IMR-90 (cell line): ENCODE results near the gene COL5A1. TPM values are rescaled to one million over a fixed set of nuclear protein-coding genes. Genes with fewer than 3 reads are reported as not detected.

Source experiments
- ATAC-seq: fragments of 200-7000 bp; cut with Tn5 transposase; 2 replicates; pipeline ENCODE4 v1.9.1; 2020; ENCODE audit warnings: low read depth, mild to moderate bottlenecking, moderate library complexity
- BruUV-seq: library from RNA; stranded (reverse); fragments of 400-500 nt; replicated peaks from 2 replicates; lab custom pipeline; 2021; lab: Mats Ljungman, UMichigan
- CTCF ChIA-PET: fragments of 300-600 bp; formaldehyde crosslinking; extraction: SDS; loops from one replicate; lab custom pipeline; 2021; ENCODE audit warnings: antibody characterized with exemption; lab: Yijun Ruan, JAX
- POLR2A ChIA-PET: fragments of 300-600 bp; sonication (Branson Sonifier 250); formaldehyde crosslinking; loops from one replicate; lab custom pipeline; 2022; ENCODE audit warnings: antibody characterized with exemption; ENCODE audit not compliant: unreplicated experiment; lab: Charles Lee
- DNase-seq: peaks from one replicate; pipeline ENCODE4 v3.0.0; 2013
- H2AFZ ChIP-seq: replicated peaks from 2 replicates; pipeline ENCODE3; 2013; ENCODE audit warnings: low read length, mild to moderate bottlenecking; ENCODE audit not compliant: poor library complexity
- H2AK5ac ChIP-seq: 2 replicates; pipeline ENCODE4 v1.6.1; 2013; ENCODE audit warnings: low read depth, low read length, inconsistent platforms
- H2AK9ac ChIP-seq: replicated peaks from 2 replicates; pipeline ENCODE3; 2013; ENCODE audit warnings: mild to moderate bottlenecking, low read depth, low read length, moderate library complexity; ENCODE audit not compliant: poor library complexity
- H2BK120ac ChIP-seq: 2 replicates; pipeline ENCODE4 v1.6.1; 2013; ENCODE audit warnings: low read depth, low read length, inconsistent platforms
- H2BK15ac ChIP-seq: 3 replicates; pipeline ENCODE4 v1.6.1; 2013; ENCODE audit warnings: low read depth, low read length, inconsistent platforms
- H2BK20ac ChIP-seq: 2 replicates; pipeline ENCODE4 v1.6.1; 2013; ENCODE audit warnings: low read depth, mild to moderate bottlenecking, inconsistent platforms, low read length, moderate library complexity
- H2BK5ac ChIP-seq: 2 replicates; pipeline ENCODE4 v1.6.1; 2013; ENCODE audit warnings: mild to moderate bottlenecking, low read depth, low read length, inconsistent platforms; ENCODE audit not compliant: poor library complexity, severe bottlenecking
- H3K14ac ChIP-seq: replicated peaks from 2 replicates; pipeline ENCODE4 v1.6.1; 2013; ENCODE audit warnings: low read depth, low read length, inconsistent platforms
- H3K18ac ChIP-seq: 2 replicates; pipeline ENCODE4 v1.6.1; 2013; ENCODE audit warnings: low read depth, low read length, control low read depth
- H3K23ac ChIP-seq: 2 replicates; pipeline ENCODE4 v1.6.1; 2013; ENCODE audit warnings: low read depth, low read length, inconsistent platforms
- H3K27ac ChIP-seq: 2 replicates; pipeline ENCODE4 v1.5.1; 2013; ENCODE audit warnings: mild to moderate bottlenecking, control low read depth, low read length; ENCODE audit not compliant: insufficient read depth
- H3K27me3 ChIP-seq: 2 replicates; pipeline ENCODE4 v1.6.1; 2013; ENCODE audit warnings: low read length; ENCODE audit not compliant: control insufficient read depth, insufficient read depth
- H3K36me3 ChIP-seq: 2 replicates; pipeline ENCODE4 v1.6.1; 2013; ENCODE audit warnings: low read length, mixed read lengths; ENCODE audit not compliant: control insufficient read depth, insufficient read depth
- H3K4ac ChIP-seq: 2 replicates; pipeline ENCODE4 v1.6.1; 2013; ENCODE audit warnings: low read depth, low read length, inconsistent platforms
- H3K4me1 ChIP-seq: 2 replicates; pipeline ENCODE4 v1.6.1; 2013; ENCODE audit warnings: low read length, mixed read lengths; ENCODE audit not compliant: control insufficient read depth, insufficient read depth
- H3K4me2 ChIP-seq: 2 replicates; pipeline ENCODE4 v1.6.1; 2013; ENCODE audit warnings: low read depth, mild to moderate bottlenecking, control low read depth, low read length, moderate library complexity
- H3K4me3 ChIP-seq: 2 replicates; pipeline ENCODE4 v1.5.1; 2013; ENCODE audit warnings: low read depth, mild to moderate bottlenecking, control low read depth, low read length, moderate library complexity; ENCODE audit not compliant: insufficient read depth
- H3K56ac ChIP-seq: 2 replicates; pipeline ENCODE4 v1.6.1; 2013; ENCODE audit warnings: low read length, inconsistent platforms; ENCODE audit not compliant: insufficient read depth; ENCODE audit errors: extremely low read depth
- H3K79me1 ChIP-seq, 2 experiments: 2 replicates each; pipeline ENCODE4 v1.6.1; 2013; ENCODE audit warnings: low read length in 2 of 2, inconsistent platforms in 1 of 2, low read depth in 1 of 2
- H3K9ac ChIP-seq: 2 replicates; pipeline ENCODE4 v1.6.1; 2013; ENCODE audit warnings: low read depth, low read length, control low read depth
- H3K9me1 ChIP-seq: 2 replicates; pipeline ENCODE4 v1.6.1; 2013; ENCODE audit warnings: low read length, inconsistent platforms; ENCODE audit not compliant: insufficient read depth
- H3K9me3 ChIP-seq: 2 replicates; pipeline ENCODE4 v1.6.1; 2013; ENCODE audit warnings: low read length; ENCODE audit not compliant: control insufficient read depth, insufficient read depth
- H4K20me1 ChIP-seq: 2 replicates; pipeline ENCODE4 v1.6.1; 2013; ENCODE audit warnings: low read length, inconsistent platforms; ENCODE audit not compliant: insufficient read depth
- H4K5ac ChIP-seq: 2 replicates; pipeline ENCODE4 v1.6.1; 2013; ENCODE audit warnings: mild to moderate bottlenecking, low read depth, low read length, control low read depth
- H4K8ac ChIP-seq, 2 experiments: 2 replicates each; pipeline ENCODE4 v1.6.1; 2013; ENCODE audit warnings: low read depth in 2 of 2, low read length in 2 of 2, control low read depth in 1 of 2, inconsistent platforms in 1 of 2
- H4K91ac ChIP-seq: 2 replicates; pipeline ENCODE4 v1.6.1; 2013; ENCODE audit warnings: low read depth, low read length, inconsistent platforms; ENCODE audit not compliant: insufficient read depth
- BHLHE40 ChIP-seq: fragments of 150-350 bp; IDR thresholded peaks from 2 replicates; pipeline ENCODE4 v1.6.1; 2016; ENCODE audit warnings: mild to moderate bottlenecking, low read depth, low read length
- CHD1 ChIP-seq: IDR thresholded peaks from 2 replicates; pipeline ENCODE4 v1.6.1; 2012; ENCODE audit warnings: low read depth, low read length, improper control_type of control experiment
- CTCF ChIP-seq: conservative IDR thresholded peaks from 2 replicates; pipeline ENCODE4 v1.5.1; 2012; ENCODE audit warnings: mild to moderate bottlenecking, low read depth, low read length, improper control_type of control experiment
- MAZ ChIP-seq: IDR thresholded peaks from 2 replicates; pipeline ENCODE4 v1.6.1; 2012; ENCODE audit warnings: low read depth, mild to moderate bottlenecking, low read length, improper control_type of control experiment, moderate library complexity, borderline replicate concordance
- RAD21 ChIP-seq: IDR thresholded peaks from 2 replicates; pipeline ENCODE4 v1.6.1; 2012; ENCODE audit warnings: low read length, improper control_type of control experiment
- RFX5 ChIP-seq: IDR thresholded peaks from 2 replicates; pipeline ENCODE4 v1.8.0; 2012; ENCODE audit warnings: low read depth, mild to moderate bottlenecking, low read length, moderate library complexity
- SMC3 ChIP-seq: fragments of 150-350 bp; IDR thresholded peaks from 2 replicates; pipeline ENCODE4 v1.6.1; 2016; ENCODE audit warnings: low read depth, mild to moderate bottlenecking, antibody characterized with exemption, low read length, moderate library complexity
- WGBS, 2 experiments: methylation state at CpG; one replicate each; pipeline versions ENCODE4 v1.1.5 to v1.1.7; 2013; ENCODE audit warnings: missing lambda C conversion rate in 2 of 2; ENCODE audit not compliant: insufficient read length in 1 of 2; ENCODE audit errors: extremely low coverage in 2 of 2; 5-methylcytosine and 5-hydroxymethylcytosine counted together
- dilution Hi-C: fragments of 300-500 bp; cut with HindIII; formaldehyde crosslinking; loops from one replicate; pipeline ENCODE4 v1.14.3; 2018; ENCODE audit warnings: low sequenced_read_pairs; ENCODE audit not compliant: unreplicated experiment
- in situ Hi-C: fragments of 300-500 bp; cut with MboI; formaldehyde crosslinking; loops from 3 replicates; pipeline ENCODE4 v1.14.3; 2019; ENCODE audit warnings: low sequenced_read_pairs, inconsistent platforms, mixed read lengths
- intact Hi-C: fragments of 100-400 bp; cut with micrococcal nuclease; formaldehyde crosslinking; loops from 2 replicates; pipeline ENCODE4 v1.10.0; 2022
- polyA plus RNA-seq, 3 experiments: library from polyadenylated mRNA; depleted of rRNA; stranded (reverse); fragments of >200 nt; gene quantifications; 2 replicates each; pipeline ENCODE4 v1.2.3, GENCODE V29; 2012; ENCODE audit warnings: low replicate concordance in 1 of 3
- total RNA-seq: library from RNA; depleted of rRNA; stranded (reverse); fragments of >200 nt; gene quantifications from 2 replicates; pipeline ENCODE4 v1.2.3, GENCODE V29; 2012
- TF ChIP-seq, protein P1 (sequence below): fragments of 150-350 bp; IDR thresholded peaks from 2 replicates; pipeline ENCODE4 v1.6.1; 2016; ENCODE audit warnings: low read depth, mild to moderate bottlenecking, low read length, moderate library complexity, borderline replicate concordance
- TF ChIP-seq, protein P2 (sequence below): fragments of 150-350 bp; IDR thresholded peaks from 2 replicates; pipeline ENCODE4 v1.6.1; 2017; ENCODE audit warnings: mild to moderate bottlenecking, antibody characterized with exemption, low read length, low read depth

COL5A1 gene
- total and polyA plus RNA-seq, 2 of the 4 experiments (the other 2 are of a cell fraction): 19.2 to 173 TPM

DNA sequence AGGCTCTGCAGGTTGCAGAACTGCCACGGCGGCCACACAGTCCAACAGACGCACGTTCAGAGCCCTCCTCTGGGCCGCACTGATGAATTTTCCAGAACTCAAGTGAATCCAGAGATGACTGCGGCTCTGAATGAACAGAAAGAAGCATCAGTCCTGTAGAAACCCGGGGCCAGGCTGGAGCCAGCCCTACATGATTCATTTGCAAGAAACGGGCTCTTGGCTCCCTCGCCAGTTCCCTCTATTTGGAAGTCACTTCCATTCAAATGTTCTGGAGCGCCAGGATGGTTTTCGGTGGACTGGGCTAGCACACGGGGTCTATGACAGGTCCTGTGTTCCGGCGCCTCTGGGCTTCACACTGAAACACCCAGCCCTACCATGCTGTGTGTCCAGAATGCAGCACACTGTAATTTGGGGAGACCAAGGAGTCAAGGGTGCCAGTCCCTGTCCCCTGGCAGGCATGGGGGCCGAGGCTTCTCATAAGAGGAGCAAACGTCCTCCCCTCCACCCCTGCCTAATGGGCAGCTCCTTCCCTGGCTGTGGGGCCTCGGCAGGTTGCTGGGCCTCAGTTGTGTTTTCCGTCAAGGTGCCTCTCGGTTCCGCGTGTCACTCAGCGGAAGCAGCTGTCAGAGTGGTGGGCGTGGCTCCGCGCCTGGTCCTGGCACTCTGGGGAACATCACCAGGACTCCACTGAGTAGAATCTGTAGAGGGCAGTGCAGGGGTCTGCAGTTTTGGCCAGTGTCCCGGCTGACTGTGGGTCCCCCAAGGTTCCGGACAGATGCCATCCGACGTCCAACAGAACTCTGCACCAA lies 18.1 kb upstream of the COL5A1 start (continued):
- TF ChIP-seq BHLHE40 (no peak), CHD1 (no peak)

- Histone ChIP-seq H2AK5ac (peak overlapping the region; percentile 59), H4K5ac (no peak overlapping the region), H2BK15ac (peak overlapping the region; percentile 62; the same call in 2 of the 3 replicates), H3K23ac (no peak overlapping the region), H2BK5ac (peak overlapping the region; percentile 68), H2BK20ac (peak overlapping the region; percentile 90), H3K27me3 (no peaks in the 10 kb centered on the region; the same call in 1 of the 2 replicates), H2AK9ac (peak overlapping the region; percentile 42), H3K18ac (no peak overlapping the region), H4K20me1 (no peaks in the 10 kb centered on the region), H3K9me3 (no peaks in the 10 kb centered on the region), H3K4me1 (peaks cover 27% of the 10 kb centered on the region), H3K4ac (peak overlapping the region; percentile 74), H2BK120ac (peak overlapping the region; percentile 73), H3K79me1 (peaks cover 0 to 11% of the 10 kb centered on the region in 2 experiments; a peak in 1 of 4 replicates), H3K9ac (no peak overlapping the region), H3K27ac (no peak overlapping the region; the same call in 1 of the 2 replicates), H3K4me3 (no peak overlapping the region), H3K9me1 (peaks cover 21% of the 10 kb centered on the region), H3K56ac (no peak overlapping the region), H3K14ac (peak overlapping the region; percentile 20; the same call in 1 of the 2 replicates), H2AFZ (peak overlapping the region; percentile 54), H3K4me2 (no peak overlapping the region), H4K91ac (peak overlapping the region; percentile 75), H3K36me3 (no peaks in the 10 kb centered on the region), H4K8ac (peak overlapping the region; percentile 1 to 32; a peak in 2 of 4 replicates)
- WGBS, 2 experiments: 81% methylated on average over 13 of the region's 14 CpGs; no CpG with 5 or more reads in 1 of the 2 experiments
- dilution Hi-C loops (no loop called here), in situ Hi-C loops (no loop called here), intact Hi-C loops (loop anchor here (2.0 kb wide), 1 partner anchor 21 kb away; no protein-coding TSS in a partner anchor)
- ATAC-seq: peak; percentile 2; the same call in 1 of the 2 replicates
- POLR2A ChIA-PET: no interaction called here
- TF ChIP-seq RFX5 (no peak), CTCF (no peak), SMC3 (no peak), MAZ (no peak), RAD21 (no peak), BHLHE40 (peak; percentile 50; the same call in 1 of the 2 replicates)
- TF ChIP-seq, protein P1, sequence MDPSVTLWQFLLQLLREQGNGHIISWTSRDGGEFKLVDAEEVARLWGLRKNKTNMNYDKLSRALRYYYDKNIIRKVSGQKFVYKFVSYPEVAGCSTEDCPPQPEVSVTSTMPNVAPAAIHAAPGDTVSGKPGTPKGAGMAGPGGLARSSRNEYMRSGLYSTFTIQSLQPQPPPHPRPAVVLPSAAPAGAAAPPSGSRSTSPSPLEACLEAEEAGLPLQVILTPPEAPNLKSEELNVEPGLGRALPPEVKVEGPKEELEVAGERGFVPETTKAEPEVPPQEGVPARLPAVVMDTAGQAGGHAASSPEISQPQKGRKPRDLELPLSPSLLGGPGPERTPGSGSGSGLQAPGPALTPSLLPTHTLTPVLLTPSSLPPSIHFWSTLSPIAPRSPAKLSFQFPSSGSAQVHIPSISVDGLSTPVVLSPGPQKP: no peak
- TF ChIP-seq, protein P2, sequence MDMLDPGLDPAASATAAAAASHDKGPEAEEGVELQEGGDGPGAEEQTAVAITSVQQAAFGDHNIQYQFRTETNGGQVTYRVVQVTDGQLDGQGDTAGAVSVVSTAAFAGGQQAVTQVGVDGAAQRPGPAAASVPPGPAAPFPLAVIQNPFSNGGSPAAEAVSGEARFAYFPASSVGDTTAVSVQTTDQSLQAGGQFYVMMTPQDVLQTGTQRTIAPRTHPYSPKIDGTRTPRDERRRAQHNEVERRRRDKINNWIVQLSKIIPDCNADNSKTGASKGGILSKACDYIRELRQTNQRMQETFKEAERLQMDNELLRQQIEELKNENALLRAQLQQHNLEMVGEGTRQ: peak; percentile 75
- BruUV-seq: no TSS peak
- DNase-seq: no peak
- CTCF ChIA-PET: interaction anchor here (0.7 to 0.8 kb wide), 2 partner anchors 17 to 37 kb away, joined by 3 to 4 read pairs; no protein-coding TSS in a partner anchor
Measured at GRCh38 chr9:134624137-134624591, 17.4 kb upstream of the COL5A1 start.
